Astrocyte of the hippocampus (primary cell): ENCODE data around the gene EIF4G3.
"Not testable (repeated sequence)": the region's sequence is repeated elsewhere in the genome, so short reads cannot be mapped to it uniquely, and the experiment has no call there.

Experiments used
- DNase-seq: peaks from one replicate; pipeline ENCODE4 v3.0.0; 2011; ENCODE audit warnings: low read depth, low spot score

EIF4G3 gene

GRCh38 chr1:21069549-21069948 is 107.1 kb downstream of the EIF4G3 start:
- no peak for DNase-seq

- no peak for DNase-seq
Measured at GRCh38 chr1:21068937-21069336, 107.8 kb downstream of the EIF4G3 start.

- DNase-seq = no peak
Measured at GRCh38 chr1:21067551-21068227, 109.0 kb downstream of the EIF4G3 start.

- no peak for DNase-seq
Measured at GRCh38 chr1:21066356-21067012, 110.2 kb downstream of the EIF4G3 start.

GRCh38 chr1:21065851-21066250 is 110.8 kb downstream of the EIF4G3 start:
- DNase-seq = no peak

- no peak for DNase-seq
Measured at GRCh38 chr1:21064057-21064456, 112.6 kb downstream of the EIF4G3 start.

- no peak for DNase-seq
Measured at GRCh38 chr1:21060523-21060922, 116.2 kb downstream of the EIF4G3 start.

GRCh38 chr1:21059021-21059420 is 117.7 kb downstream of the EIF4G3 start:
- DNase-seq = no peak

- DNase-seq = no peak
Measured at GRCh38 chr1:21058035-21058793, 118.5 kb downstream of the EIF4G3 start.

- not testable (repeated sequence) for DNase-seq
Measured at GRCh38 chr1:21053189-21053928, 123.3 kb downstream of the EIF4G3 start.

GRCh38 chr1:21052034-21052433 is 124.7 kb downstream of the EIF4G3 start:
- DNase-seq = no peak

GRCh38 chr1:21051177-21051825 is 125.4 kb downstream of the EIF4G3 start:
- DNase-seq = no peak

GRCh38 chr1:21050031-21050430 is 126.7 kb downstream of the EIF4G3 start:
- peak; percentile 63 for DNase-seq

GRCh38 chr1:21048462-21048861 is 128.2 kb downstream of the EIF4G3 start:
- no peak for DNase-seq

GRCh38 chr1:21046132-21046531 is 130.6 kb downstream of the EIF4G3 start:
- DNase-seq = no peak

- peak; percentile 42 for DNase-seq
Measured at GRCh38 chr1:21045351-21045750, 131.3 kb downstream of the EIF4G3 start.

- DNase-seq = peak; percentile 85
Measured at GRCh38 chr1:21042929-21043605, 133.6 kb downstream of the EIF4G3 start.

- no peak for DNase-seq
Measured at GRCh38 chr1:21041541-21041940, 135.2 kb downstream of the EIF4G3 start.

GRCh38 chr1:21037091-21037490 is 139.6 kb downstream of the EIF4G3 start:
- DNase-seq = no peak

- DNase-seq = no peak
Measured at GRCh38 chr1:21035794-21036193, 140.9 kb downstream of the EIF4G3 start.
